ENCODE data around the gene ACADL. TPM values are rescaled to one million over a fixed set of nuclear protein-coding genes. Genes with fewer than 3 reads are reported as not detected.
"Not testable (repeated sequence)": the region's sequence is repeated elsewhere in the genome, so short reads cannot be mapped to it uniquely, and the experiment has no call there.

The ACADL gene
- total and polyA plus RNA-seq, 4 donors = 12.1 to 50.3 (median 29.6) TPM

DNA sequence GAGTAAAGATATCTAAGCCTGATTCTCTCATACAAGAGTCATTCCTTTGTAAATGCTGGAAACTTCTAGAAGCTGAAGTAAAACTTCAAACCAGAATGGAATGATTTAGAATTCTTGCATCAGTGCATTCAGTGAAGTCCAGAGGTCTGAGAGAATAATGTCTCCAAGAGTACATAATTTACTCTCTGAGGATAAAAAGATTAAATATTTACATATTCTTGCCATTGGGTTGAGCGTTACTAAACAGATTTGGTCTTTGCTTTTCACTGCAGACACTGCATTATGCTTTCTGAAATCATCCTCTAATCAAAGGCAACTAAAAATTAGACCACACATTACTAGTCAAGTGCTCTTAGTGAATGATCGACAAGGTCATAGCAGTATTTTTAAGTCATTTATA is 27.5 kb downstream of the ACADL start:
- Histone ChIP-seq H3K27ac (ENCODE audit: low read depth in 1 of 2, low read length in 2 of 2) (no peak overlapping the region), H3K36me3 (ENCODE audit: control insufficient read depth in 1 of 2, insufficient read depth in 2 of 2, low read length in 1 of 2) (peaks cover 1 to 2% of the 10 kb centered on the region in 2 donors), H3K4me3 (ENCODE audit: low read length in 2 of 2) (no peak overlapping the region), H3K27me3 (ENCODE audit: control insufficient read depth in 1 of 2, insufficient read depth in 2 of 2, low read length in 1 of 2) (no peaks in the 10 kb centered on the region), H3K4me1 (ENCODE audit: control insufficient read depth in 1 of 2, insufficient read depth in 2 of 2, low read length in 2 of 2) (no peaks in the 10 kb centered on the region), H3K9me3 (ENCODE audit: control insufficient read depth, low read length) (no peaks in the 10 kb centered on the region)
- ATAC-seq (ENCODE audit: low FRiP score) (no peak), DNase-seq (no peak)
- intact Hi-C loops (cut with DNase I) = loop anchor here (5.0 kb wide), 3 partner anchors 120 to 220 kb away; no protein-coding TSS in a partner anchor
- 90 to 93% methylated on average over 2 of the region's 2 CpGs for WGBS, 2 donors

- Histone ChIP-seq H3K4me1 (ENCODE audit: control insufficient read depth in 1 of 2, insufficient read depth in 2 of 2, low read length in 2 of 2) (no peaks in the 10 kb centered on the region), H3K36me3 (ENCODE audit: control insufficient read depth in 1 of 2, insufficient read depth in 2 of 2, low read length in 1 of 2) (peaks cover 0 to 1% of the 10 kb centered on the region in 2 donors), H3K9me3 (ENCODE audit: control insufficient read depth, low read length) (no peaks in the 10 kb centered on the region), H3K27me3 (ENCODE audit: control insufficient read depth in 1 of 2, insufficient read depth in 2 of 2, low read length in 1 of 2) (no peaks in the 10 kb centered on the region), H3K27ac (ENCODE audit: low read depth in 1 of 2, low read length in 2 of 2) (no peak overlapping the region), H3K4me3 (ENCODE audit: low read length in 2 of 2) (no peak overlapping the region)
- 51 to 53% methylated on average over 8 of the region's 8 CpGs for WGBS, 2 donors
- ATAC-seq (ENCODE audit: low FRiP score) (no peak), DNase-seq (no peak)
- intact Hi-C loops (cut with DNase I) = loop anchor here (5.0 kb wide), 3 partner anchors 118 to 218 kb away; no protein-coding TSS in a partner anchor
Observed at GRCh38 chr2:210195101-210195852, 30.0 kb downstream of the ACADL start.

DNA sequence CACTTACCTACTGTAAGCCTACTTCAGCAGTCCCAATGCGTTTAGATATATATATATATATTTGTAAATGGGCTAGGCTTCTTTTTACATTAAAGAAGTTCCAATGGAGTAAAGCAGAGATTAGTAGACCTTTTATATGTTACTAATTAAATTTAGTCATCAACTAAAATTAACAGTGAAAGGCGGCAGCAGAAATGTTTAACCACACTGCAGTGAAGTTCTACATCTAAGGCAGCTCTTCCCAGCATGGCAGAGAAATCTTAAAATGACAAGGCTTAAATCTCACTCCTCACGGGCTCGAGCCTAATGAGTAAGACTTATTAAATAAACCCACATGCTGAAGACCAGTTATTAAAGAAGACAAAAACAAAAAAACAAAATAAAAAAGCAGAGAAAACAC is 34.9 kb downstream of the ACADL start:
- 89 to 94% methylated on average over 4 of the region's 4 CpGs for WGBS, 2 donors
- Histone ChIP-seq H3K9me3 (ENCODE audit: control insufficient read depth, low read length) (no peaks in the 10 kb centered on the region), H3K27ac (ENCODE audit: low read depth in 1 of 2, low read length in 2 of 2) (no peak overlapping the region), H3K4me1 (ENCODE audit: control insufficient read depth in 1 of 2, insufficient read depth in 2 of 2, low read length in 2 of 2) (no peaks in the 10 kb centered on the region), H3K36me3 (ENCODE audit: control insufficient read depth in 1 of 2, insufficient read depth in 2 of 2, low read length in 1 of 2) (peaks cover 1 to 4% of the 10 kb centered on the region in 2 donors), H3K4me3 (ENCODE audit: low read length in 2 of 2) (no peak overlapping the region), H3K27me3 (ENCODE audit: control insufficient read depth in 1 of 2, insufficient read depth in 2 of 2, low read length in 1 of 2) (no peaks in the 10 kb centered on the region)
- no peak for DNase-seq
- no peak for ATAC-seq (ENCODE audit: low FRiP score)
- intact Hi-C loops (cut with DNase I) = no loop called here

DNA sequence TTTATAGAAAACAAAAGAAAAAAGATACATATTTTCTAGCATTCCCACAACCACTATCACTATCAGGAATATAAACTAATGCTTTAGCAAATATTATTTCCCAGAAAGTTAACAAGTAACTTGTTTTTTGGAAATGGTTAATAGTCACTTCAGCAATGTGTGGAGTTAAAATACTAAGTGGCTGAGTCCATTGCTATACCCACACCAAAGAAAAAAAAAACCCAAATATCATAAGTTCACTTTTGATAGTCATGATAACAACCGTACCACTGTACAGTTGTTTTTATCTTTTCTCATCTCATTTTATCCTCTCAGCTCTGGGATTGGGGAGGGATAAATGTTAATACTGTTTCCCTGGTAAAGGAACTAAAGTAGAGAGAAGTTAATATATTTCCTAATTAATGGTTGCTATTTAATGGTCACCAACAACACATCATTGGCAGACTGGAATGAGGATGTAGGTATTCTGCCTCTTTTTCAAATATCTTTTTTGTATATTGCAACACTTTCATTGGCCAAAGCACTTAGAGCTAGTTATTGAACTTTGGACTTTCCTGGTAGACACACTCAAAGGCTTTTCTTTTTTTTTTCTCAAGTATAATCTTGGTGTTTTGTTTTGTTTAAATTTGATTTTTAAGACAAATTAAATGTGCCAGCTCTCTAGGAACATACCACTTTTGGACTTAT is 35.7 kb downstream of the ACADL start:
- H3K36me3 ChIP-seq (ENCODE audit: control insufficient read depth in 1 of 2, insufficient read depth in 2 of 2, low read length in 1 of 2) = peaks cover 0 to 5% of the 10 kb centered on the region in 2 donors
- intact Hi-C loops (cut with DNase I) = no loop called here
- no peak overlapping the region for H3K27ac ChIP-seq (ENCODE audit: low read depth in 1 of 2, low read length in 2 of 2)
- 55 to 69% methylated on average over 1 of the region's 1 CpG for WGBS, 2 donors
- H3K4me3 ChIP-seq (ENCODE audit: low read length in 2 of 2) = no peak overlapping the region
- ATAC-seq (ENCODE audit: low FRiP score) = no peak
- no peaks in the 10 kb centered on the region for H3K9me3 ChIP-seq (ENCODE audit: control insufficient read depth, low read length)
- DNase-seq = no peak
- no peaks in the 10 kb centered on the region for H3K4me1 ChIP-seq (ENCODE audit: control insufficient read depth in 1 of 2, insufficient read depth in 2 of 2, low read length in 2 of 2)
- H3K27me3 ChIP-seq (ENCODE audit: control insufficient read depth in 1 of 2, insufficient read depth in 2 of 2, low read length in 1 of 2) = no peaks in the 10 kb centered on the region

GRCh38 chr2:210188755-210189154 is 36.5 kb downstream of the ACADL start:
- no peak overlapping the region for H3K27ac ChIP-seq (ENCODE audit: low read depth in 1 of 2, low read length in 2 of 2)
- H3K9me3 ChIP-seq (ENCODE audit: control insufficient read depth, low read length) = no peaks in the 10 kb centered on the region
- peaks cover 0 to 5% of the 10 kb centered on the region in 2 donors for H3K36me3 ChIP-seq (ENCODE audit: control insufficient read depth in 1 of 2, insufficient read depth in 2 of 2, low read length in 1 of 2)
- intact Hi-C loops (cut with DNase I) = no loop called here
- no peaks in the 10 kb centered on the region for H3K4me1 ChIP-seq (ENCODE audit: control insufficient read depth in 1 of 2, insufficient read depth in 2 of 2, low read length in 2 of 2)
- 77 to 83% methylated on average over 2 of the region's 2 CpGs for WGBS, 2 donors
- no peak for DNase-seq
- no peaks in the 10 kb centered on the region for H3K27me3 ChIP-seq (ENCODE audit: control insufficient read depth in 1 of 2, insufficient read depth in 2 of 2, low read length in 1 of 2)
- ATAC-seq (ENCODE audit: low FRiP score) = no peak
- no peak overlapping the region for H3K4me3 ChIP-seq (ENCODE audit: low read length in 2 of 2)

DNA sequence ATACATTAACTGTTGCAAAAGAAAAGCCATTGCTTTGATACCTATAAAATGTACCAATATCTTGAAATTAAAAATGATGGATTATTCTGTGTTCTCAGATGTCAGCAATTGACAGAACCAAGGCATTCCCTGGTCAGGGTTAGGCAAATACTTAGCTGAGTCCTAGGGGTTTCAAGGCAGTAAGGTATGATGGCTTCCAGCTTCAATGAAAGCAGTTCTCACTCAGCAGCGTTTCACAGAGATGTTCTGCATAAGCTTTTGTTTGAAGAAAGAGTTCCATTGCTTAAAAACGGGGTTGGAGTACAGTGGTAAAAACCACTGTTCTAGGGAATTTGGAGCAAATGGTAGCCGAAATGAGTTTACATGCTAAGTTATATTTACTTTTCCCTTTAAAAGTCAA is 37.1 kb downstream of the ACADL start:
- Histone ChIP-seq H3K9me3 (ENCODE audit: control insufficient read depth, low read length) (no peaks in the 10 kb centered on the region), H3K27ac (ENCODE audit: low read depth in 1 of 2, low read length in 2 of 2) (no peak overlapping the region), H3K4me3 (ENCODE audit: low read length in 2 of 2) (no peak overlapping the region), H3K36me3 (ENCODE audit: control insufficient read depth in 1 of 2, insufficient read depth in 2 of 2, low read length in 1 of 2) (peaks cover 0 to 5% of the 10 kb centered on the region in 2 donors), H3K4me1 (ENCODE audit: control insufficient read depth in 1 of 2, insufficient read depth in 2 of 2, low read length in 2 of 2) (no peaks in the 10 kb centered on the region), H3K27me3 (ENCODE audit: control insufficient read depth in 1 of 2, insufficient read depth in 2 of 2, low read length in 1 of 2) (no peaks in the 10 kb centered on the region)
- no peak for ATAC-seq (ENCODE audit: low FRiP score)
- no peak for DNase-seq
- WGBS, 2 donors = 62 to 67% methylated on average over 3 of the region's 3 CpGs
- intact Hi-C loops (cut with DNase I) = no loop called here

DNA sequence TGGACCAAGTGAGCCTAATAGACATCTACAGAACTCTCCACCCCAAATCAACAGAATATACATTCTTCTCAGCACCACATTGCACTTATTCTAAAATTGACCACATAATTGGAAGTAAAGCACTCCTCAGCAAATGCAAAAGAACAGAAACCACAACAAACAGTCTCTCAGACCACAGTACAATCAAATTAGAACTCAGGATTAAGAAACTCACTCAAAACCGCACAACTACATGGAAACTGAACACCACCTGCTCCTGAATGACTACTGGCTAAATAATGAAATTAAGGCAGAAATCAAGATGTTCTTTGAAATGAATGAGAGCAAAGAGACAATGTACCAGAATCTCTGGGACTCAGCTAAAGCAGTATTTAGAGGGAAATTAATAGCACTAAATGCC is 41.3 kb downstream of the ACADL start:
- 96 to 99% methylated on average over 1 of the region's 1 CpG for WGBS, 2 donors
- intact Hi-C loops (cut with DNase I); H3K4me3 ChIP-seq (ENCODE audit: low read length in 2 of 2); DNase-seq; H3K4me1 ChIP-seq (ENCODE audit: control insufficient read depth in 1 of 2, insufficient read depth in 2 of 2, low read length in 2 of 2); ATAC-seq (ENCODE audit: low FRiP score); H3K36me3 ChIP-seq (ENCODE audit: control insufficient read depth in 1 of 2, insufficient read depth in 2 of 2, low read length in 1 of 2); H3K27ac ChIP-seq (ENCODE audit: low read depth in 1 of 2, low read length in 2 of 2); H3K9me3 ChIP-seq (ENCODE audit: control insufficient read depth, low read length); H3K27me3 ChIP-seq (ENCODE audit: control insufficient read depth in 1 of 2, insufficient read depth in 2 of 2, low read length in 1 of 2): not testable (repeated sequence)

DNA sequence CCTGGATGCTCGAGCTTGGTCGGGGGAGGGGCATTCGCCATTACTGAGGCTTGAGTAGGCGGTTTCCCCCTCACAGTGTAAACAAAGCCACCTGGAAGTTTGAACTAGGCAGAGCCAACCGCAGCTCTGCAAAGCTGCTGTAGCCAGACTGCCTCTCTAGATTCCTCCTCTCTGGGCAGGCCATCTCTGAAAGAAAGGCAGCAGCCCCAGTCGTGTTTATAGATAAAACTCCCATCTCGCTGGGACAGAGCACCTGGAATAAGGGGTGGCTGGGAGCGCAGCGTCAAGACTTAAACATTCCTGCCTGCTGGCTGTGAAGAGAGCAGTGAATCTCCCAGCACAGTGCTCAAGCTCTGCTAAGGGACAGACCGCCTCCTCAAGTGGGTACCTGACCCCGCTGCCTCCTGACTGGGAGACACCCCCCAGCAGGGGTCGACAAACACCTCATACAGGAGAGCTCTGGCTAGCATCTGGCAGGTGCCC is 43.6 kb downstream of the ACADL start:
- intact Hi-C loops (cut with DNase I); H3K4me3 ChIP-seq (ENCODE audit: low read length in 2 of 2); H3K27ac ChIP-seq (ENCODE audit: low read depth in 1 of 2, low read length in 2 of 2); H3K27me3 ChIP-seq (ENCODE audit: control insufficient read depth in 1 of 2, insufficient read depth in 2 of 2, low read length in 1 of 2); H3K4me1 ChIP-seq (ENCODE audit: control insufficient read depth in 1 of 2, insufficient read depth in 2 of 2, low read length in 2 of 2); H3K36me3 ChIP-seq (ENCODE audit: control insufficient read depth in 1 of 2, insufficient read depth in 2 of 2, low read length in 1 of 2); DNase-seq; ATAC-seq (ENCODE audit: low FRiP score); H3K9me3 ChIP-seq (ENCODE audit: control insufficient read depth, low read length): not testable (repeated sequence)
- 78 to 82% methylated on average over 12 of the region's 12 CpGs for WGBS, 2 donors

All from aorta (tissue), 5 donors.